ENCODE measurements around the gene CD44.

Gene CD44

GRCh38 chr11:35160902-35161597 lies 22.1 kb downstream of the CD44 start:
- DNase-seq: no peak

DNA sequence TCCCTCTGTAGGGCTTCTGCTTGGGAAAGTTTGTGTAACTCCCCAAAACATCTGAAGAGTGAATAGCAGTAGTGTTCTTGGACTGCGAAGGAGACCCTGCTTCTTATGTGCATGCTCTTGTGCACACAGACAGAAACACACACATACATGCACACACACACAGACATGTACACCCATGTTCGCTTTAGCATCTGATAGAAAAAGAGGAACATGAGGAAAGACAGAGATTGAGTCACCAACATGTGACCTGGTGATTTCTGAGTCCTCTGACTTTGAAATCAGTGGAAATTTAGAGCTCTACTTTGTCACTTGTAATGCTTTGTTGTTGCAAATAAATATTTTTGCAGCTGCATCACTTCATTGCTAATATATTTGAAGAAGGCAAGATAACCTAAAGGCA lies 23.8 kb downstream of the CD44 start:
- DNase-seq: no peak

DNA sequence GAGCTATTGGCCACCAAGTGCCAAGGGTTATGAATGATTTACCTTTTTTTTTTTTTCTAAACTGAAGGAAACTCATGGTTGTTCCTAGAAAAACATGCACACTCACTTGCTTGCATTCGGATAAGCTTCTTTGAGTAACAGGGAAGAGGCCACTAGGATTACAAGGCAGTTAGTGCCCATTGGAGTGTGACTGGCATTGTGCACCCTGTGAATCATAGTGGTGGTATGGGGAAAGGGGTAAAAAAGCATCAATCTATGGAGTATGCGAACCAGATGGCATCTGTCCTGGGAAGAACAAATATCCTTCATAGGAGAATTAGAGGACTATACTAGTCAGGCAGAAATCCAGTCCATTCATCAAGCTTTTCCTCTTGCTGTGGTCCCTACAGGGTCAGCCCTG lies 24.2 kb downstream of the CD44 start:
- DNase-seq: no peak

GRCh38 chr11:35163702-35164496 lies 24.9 kb downstream of the CD44 start:
- no peak for DNase-seq

GRCh38 chr11:35165030-35165422 lies 26.1 kb downstream of the CD44 start:
- DNase-seq: no peak

GRCh38 chr11:35165423-35166368 lies 26.7 kb downstream of the CD44 start:
- no peak for DNase-seq

DNA sequence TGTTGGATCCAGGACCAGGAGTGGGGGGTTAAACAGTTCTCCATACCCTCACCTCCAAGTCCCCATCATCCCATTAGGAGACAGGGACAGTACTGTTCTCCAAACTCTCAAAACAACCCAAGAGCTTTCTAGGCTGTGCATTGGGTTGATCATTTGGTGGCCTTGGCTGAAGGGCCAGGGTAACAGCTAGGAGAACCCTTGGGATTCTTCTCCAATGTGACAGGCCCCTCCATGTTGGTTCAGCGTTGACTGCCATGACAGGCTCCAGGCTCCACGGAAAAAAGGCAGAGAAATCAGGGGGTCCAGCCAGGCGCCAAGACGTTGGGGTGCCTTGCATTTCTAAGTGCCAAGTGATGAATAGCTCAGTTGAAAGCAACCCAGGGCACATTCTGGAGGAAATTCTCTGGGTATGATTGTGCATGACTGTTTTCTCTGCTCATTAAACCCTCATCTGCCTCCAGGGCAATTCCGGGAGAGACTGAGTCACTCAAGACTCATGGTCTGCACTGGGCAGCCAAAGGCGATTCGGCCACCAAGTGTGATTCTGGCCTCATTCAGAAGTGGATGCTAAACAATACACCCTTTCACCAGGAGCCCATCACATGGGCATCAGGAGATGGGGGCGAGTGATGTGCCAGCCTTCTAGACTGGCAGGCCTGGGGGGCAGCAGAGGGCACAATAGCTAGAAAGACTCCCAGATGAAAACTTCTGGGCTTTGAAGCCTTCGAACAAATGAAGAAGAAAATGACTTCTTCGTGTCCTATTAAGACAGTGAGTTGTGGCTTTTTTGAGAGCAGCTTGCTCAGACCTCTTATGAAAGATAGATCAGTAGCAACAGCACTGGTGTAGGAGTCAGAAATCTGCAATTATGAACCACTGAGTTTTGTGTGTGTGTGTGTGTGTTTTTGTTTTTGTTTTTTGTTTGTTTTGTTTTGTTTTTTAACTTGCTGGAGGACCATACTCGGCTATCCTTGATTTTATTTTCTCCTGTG lies 27.7 kb downstream of the CD44 start:
- no peak for DNase-seq

GRCh38 chr11:35167426-35167954 lies 28.5 kb downstream of the CD44 start:
- DNase-seq: no peak

GRCh38 chr11:35168671-35169070 lies 29.7 kb downstream of the CD44 start:
- DNase-seq: no peak

- no peak for DNase-seq
Observed at GRCh38 chr11:35169112-35169511, 30.1 kb downstream of the CD44 start.

DNA sequence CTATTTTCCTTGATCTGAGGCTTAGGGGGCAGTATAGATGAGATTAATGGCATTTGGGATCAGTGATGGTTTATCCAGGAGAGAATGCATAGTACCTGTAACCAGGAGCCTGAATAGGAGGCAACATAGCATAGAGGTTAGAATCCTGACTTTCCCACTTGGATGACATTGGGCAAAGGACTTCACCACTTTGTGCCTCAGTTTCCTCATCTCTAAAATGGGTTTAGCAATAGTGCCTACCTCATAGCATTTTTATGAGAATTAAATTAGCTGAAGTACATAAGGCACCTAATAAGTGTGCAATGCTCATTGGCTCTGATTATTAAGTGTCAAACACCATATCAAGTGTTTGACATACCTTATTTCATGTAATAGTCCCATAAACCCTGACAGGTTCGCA lies 30.8 kb downstream of the CD44 start:
- no peak for DNase-seq

GRCh38 chr11:35170503-35170902 lies 31.5 kb downstream of the CD44 start:
- no peak for DNase-seq

DNA sequence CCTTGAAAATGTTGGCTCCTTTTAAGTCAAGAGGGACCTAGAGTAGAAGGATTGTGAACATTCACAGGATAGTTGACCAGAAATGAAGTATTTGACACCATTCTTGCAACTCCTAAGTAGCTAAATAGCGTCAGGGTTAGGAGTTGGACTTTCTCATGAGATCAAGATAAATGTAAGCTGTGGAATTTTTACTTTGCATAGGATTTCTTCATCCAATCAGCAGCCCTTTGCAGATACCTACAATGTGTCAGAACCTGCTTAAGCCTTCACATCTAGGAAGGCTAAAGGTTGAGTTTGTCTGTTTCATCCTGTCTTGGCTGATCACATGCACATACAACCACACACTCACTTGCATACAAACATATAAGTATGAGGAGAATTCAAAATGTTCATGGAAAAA lies 32.3 kb downstream of the CD44 start:
- no peak for DNase-seq

- DNase-seq: no peak
Observed at GRCh38 chr11:35173011-35173511, 34.1 kb downstream of the CD44 start.

DNA sequence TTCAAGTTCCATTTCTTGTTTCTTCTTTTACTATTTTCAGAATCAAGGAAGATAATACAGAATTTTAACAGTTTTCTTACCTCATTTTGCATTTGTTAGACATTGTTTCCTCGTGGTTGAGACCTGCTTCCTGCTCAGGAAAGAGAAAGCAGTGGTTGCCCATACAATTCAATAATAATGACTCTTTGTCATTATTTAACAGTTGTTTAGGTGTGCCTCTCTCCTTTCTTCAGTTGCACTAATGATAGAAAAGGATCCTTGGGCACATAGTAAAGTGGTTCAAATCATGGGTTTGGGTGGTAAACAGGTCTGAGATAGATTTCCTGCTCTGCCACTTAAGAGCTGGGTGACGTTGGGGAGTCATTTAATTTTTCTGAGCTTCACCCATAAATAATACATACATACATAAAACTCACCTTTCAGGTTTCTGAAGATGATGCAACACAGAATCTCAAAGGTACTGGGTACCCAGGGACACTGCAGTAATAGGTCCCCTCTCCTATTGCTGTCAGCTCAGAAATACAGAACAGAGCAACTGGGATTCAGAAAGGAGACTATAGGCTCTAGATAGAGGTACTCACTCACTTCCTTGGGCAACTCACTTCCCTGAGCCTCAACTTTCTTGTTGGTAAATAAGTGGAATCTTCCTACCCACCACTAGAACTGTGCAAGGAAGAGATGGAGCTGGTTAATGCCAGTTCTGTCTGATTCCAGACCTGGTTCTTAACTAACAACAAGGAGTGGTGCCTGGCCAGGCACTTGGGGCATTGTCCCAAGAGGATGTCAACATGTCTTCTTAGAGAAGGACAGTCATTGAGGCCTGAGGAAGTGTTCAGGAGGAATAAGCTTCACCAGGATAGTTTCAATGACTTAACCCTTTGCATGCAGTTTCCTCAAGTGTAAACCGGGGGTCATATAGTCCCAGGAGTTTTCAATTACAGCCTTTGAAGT lies 34.9 kb downstream of the CD44 start:
- no peak for DNase-seq

- DNase-seq: no peak
Observed at GRCh38 chr11:35174666-35175065, 35.7 kb downstream of the CD44 start.

GRCh38 chr11:35177370-35177769 lies 38.4 kb downstream of the CD44 start:
- DNase-seq: no peak

DNA sequence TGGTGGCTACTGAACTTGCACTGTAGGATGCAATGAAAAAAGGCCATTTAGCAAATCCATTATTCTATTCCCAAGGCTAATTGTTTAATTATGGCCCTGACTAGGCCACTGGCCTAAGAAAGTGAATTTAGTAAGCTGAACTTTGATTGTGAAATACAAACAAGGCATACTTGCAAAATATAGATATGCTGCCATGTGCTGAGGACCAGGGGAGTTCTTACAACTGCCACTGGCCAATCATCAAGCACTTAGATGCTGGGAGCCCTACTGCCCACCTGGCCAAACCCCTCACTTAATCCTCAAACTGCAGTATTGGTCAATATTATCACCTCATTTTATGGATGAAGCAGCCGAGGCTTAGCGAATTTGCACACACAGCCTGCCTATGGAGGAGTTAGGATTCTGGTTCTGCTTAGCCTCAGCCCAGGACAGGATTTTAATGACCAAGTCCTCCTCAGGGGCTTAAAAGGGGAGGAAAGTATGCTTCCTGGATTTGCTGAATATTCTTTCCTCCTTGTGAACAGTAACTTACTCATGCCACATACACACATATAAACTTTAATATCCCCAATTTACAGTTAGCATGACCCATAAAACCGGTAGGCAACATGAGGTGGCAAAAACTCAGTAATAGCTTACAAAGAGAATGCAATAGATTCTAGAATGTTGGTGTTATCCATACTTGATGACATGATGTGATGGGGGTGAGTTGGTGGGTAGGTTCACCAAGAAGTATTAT lies 39.3 kb downstream of the CD44 start:
- no peak for DNase-seq

DNA sequence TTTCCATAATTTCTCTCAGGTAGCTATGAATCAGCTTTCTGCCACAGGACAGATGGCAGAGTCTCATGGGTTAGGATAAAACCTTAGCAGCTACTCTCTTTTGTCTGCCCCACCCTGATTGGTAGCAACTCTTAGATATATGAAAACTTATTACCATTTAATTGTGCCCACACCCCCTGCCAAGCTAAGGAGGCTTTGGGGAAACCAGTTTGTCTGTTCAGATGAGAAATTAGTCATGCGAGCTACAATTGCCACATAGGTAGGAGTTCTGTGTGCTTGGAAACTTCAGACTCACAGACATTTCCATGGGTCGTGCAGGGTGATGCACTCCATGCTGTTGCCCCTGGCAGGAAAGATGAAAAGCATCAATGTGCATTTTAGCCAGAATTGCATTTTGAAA lies 39.9 kb downstream of the CD44 start:
- no peak for DNase-seq
